GM23338 (cell line): Measurements from ENCODE around the gene ZFP90.

Experiments
- CREB1 ChIP-seq: fragments of 250-450 bp; sonication (Bioruptor Pico); IDR thresholded peaks from 2 replicates; pipeline ENCODE4 v1.5.0; 2020; ENCODE audit warnings: low read depth, mild to moderate bottlenecking, moderate library complexity
- EZH2 ChIP-seq: fragments of 200-600 bp; sonication (generic); IDR thresholded peaks from one replicate; pipeline ENCODE4 v1.8.0; 2017; ENCODE audit warnings: antibody characterized with exemption, mild to moderate bottlenecking, low read depth; ENCODE audit not compliant: unreplicated experiment
- EZH2phosphoT487 ChIP-seq: fragments of 200-600 bp; sonication (generic); IDR thresholded peaks from one replicate; pipeline ENCODE4 v1.8.1; 2018; ENCODE audit warnings: antibody characterized with exemption; ENCODE audit not compliant: unreplicated experiment
- JUNB ChIP-seq: IDR thresholded peaks from one replicate; pipeline ENCODE4 v1.6.1; 2016; ENCODE audit warnings: antibody characterized with exemption; ENCODE audit not compliant: unreplicated experiment
- NANOG ChIP-seq: IDR thresholded peaks from 2 replicates; pipeline ENCODE4 v1.6.1; 2016; ENCODE audit warnings: antibody characterized with exemption, borderline replicate concordance
- POLR2AphosphoS5 ChIP-seq: IDR thresholded peaks from 2 replicates; pipeline ENCODE4 v1.6.1; 2016; ENCODE audit warnings: antibody characterized with exemption, low read depth
- ZNF331 ChIP-seq: fragments of 250-450 bp; sonication (Bioruptor Pico); IDR thresholded peaks from 2 replicates; pipeline ENCODE4 v1.5.0; 2020; ENCODE audit warnings: low read depth, mild to moderate bottlenecking, moderate library complexity
- TF ChIP-seq, protein P1 (sequence below), 2 experiments: fragments of 200-600 bp in 1 of 2; sonication (generic) in 1 of 2; conservative IDR thresholded peaks; 2 replicates each; pipeline versions ENCODE4 v1.5.1 to v1.6.1; 2016 to 2017; ENCODE audit warnings: antibody characterized with exemption in 2 of 2, low read depth in 2 of 2, mild to moderate bottlenecking in 2 of 2, moderate library complexity in 1 of 2
- TF ChIP-seq, protein P2 (sequence below): IDR thresholded peaks from one replicate; pipeline ENCODE4 v1.6.1; 2018; ENCODE audit warnings: antibody characterized with exemption; ENCODE audit not compliant: unreplicated experiment

DNA sequence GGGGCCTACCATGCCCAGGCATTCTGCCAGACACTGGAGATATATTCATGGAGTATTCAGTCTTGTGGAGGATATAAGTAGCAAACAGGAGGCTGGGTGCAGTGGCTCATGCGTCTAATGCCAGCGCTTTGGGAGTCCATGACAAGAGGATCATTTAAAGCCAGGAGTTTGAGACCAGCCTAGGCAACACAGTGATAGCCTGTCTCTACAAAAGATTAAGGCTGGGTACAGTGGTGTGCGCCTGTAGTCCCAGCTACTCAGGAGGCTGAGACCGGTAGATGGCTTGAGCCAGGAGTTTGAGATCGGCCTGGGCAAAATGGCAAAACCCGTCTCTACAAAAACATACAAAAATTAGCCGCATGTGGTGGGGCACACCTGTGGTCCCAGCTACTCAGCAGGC, 68.4 kb downstream of the ZFP90 start:
- TF ChIP-seq, protein P1, sequence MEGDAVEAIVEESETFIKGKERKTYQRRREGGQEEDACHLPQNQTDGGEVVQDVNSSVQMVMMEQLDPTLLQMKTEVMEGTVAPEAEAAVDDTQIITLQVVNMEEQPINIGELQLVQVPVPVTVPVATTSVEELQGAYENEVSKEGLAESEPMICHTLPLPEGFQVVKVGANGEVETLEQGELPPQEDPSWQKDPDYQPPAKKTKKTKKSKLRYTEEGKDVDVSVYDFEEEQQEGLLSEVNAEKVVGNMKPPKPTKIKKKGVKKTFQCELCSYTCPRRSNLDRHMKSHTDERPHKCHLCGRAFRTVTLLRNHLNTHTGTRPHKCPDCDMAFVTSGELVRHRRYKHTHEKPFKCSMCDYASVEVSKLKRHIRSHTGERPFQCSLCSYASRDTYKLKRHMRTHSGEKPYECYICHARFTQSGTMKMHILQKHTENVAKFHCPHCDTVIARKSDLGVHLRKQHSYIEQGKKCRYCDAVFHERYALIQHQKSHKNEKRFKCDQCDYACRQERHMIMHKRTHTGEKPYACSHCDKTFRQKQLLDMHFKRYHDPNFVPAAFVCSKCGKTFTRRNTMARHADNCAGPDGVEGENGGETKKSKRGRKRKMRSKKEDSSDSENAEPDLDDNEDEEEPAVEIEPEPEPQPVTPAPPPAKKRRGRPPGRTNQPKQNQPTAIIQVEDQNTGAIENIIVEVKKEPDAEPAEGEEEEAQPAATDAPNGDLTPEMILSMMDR (conservative IDR thresholded peaks at IDR 0.05; ENCODE audit: low read depth in 2 of 2) = no peak
- TF ChIP-seq EZH2 (no peak), POLR2AphosphoS5 (no peak), CREB1 (no peak), EZH2phosphoT487 (no peak), ZNF331 (CRISPR knock-in tag) (no peak), JUNB (no peak), NANOG (no peak)
- TF ChIP-seq, protein P2, sequence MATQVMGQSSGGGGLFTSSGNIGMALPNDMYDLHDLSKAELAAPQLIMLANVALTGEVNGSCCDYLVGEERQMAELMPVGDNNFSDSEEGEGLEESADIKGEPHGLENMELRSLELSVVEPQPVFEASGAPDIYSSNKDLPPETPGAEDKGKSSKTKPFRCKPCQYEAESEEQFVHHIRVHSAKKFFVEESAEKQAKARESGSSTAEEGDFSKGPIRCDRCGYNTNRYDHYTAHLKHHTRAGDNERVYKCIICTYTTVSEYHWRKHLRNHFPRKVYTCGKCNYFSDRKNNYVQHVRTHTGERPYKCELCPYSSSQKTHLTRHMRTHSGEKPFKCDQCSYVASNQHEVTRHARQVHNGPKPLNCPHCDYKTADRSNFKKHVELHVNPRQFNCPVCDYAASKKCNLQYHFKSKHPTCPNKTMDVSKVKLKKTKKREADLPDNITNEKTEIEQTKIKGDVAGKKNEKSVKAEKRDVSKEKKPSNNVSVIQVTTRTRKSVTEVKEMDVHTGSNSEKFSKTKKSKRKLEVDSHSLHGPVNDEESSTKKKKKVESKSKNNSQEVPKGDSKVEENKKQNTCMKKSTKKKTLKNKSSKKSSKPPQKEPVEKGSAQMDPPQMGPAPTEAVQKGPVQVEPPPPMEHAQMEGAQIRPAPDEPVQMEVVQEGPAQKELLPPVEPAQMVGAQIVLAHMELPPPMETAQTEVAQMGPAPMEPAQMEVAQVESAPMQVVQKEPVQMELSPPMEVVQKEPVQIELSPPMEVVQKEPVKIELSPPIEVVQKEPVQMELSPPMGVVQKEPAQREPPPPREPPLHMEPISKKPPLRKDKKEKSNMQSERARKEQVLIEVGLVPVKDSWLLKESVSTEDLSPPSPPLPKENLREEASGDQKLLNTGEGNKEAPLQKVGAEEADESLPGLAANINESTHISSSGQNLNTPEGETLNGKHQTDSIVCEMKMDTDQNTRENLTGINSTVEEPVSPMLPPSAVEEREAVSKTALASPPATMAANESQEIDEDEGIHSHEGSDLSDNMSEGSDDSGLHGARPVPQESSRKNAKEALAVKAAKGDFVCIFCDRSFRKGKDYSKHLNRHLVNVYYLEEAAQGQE = no peak
